GM21576 (cell line): Measurements from ENCODE around the gene PCSK6.
"Not testable (repeated sequence)": the region's sequence is repeated elsewhere in the genome, so short reads cannot be mapped to it uniquely, and the experiment has no call there.

Experiments used
- ATAC-seq: cut with Tn5 transposase; IDR thresholded peaks from one replicate; pipeline ENCODE4 v1.9.1; 2021; ENCODE audit warnings: mild to moderate bottlenecking, moderate library complexity; ENCODE audit not compliant: unreplicated experiment

Gene PCSK6

DNA sequence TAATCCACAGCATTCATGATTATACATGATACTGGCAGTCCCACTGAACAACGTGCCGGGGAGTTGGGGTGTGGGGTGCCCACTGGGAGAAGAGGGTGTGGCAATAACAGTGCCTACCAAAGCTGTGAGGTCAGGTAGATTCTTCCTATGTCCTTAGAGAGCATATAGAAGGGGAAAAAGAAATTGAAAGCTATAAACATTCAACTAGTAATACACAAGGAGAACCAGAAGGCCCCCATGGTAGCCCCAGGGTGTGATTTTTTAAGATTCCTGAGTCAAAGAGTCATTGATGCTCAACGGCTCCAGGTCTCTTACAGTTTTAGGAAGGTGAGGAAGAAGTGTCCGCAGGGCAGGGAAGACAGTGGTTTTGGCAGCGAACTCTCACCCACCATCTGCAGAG, 25.8 kb downstream of the PCSK6 start:
- ATAC-seq = not testable (repeated sequence)

DNA sequence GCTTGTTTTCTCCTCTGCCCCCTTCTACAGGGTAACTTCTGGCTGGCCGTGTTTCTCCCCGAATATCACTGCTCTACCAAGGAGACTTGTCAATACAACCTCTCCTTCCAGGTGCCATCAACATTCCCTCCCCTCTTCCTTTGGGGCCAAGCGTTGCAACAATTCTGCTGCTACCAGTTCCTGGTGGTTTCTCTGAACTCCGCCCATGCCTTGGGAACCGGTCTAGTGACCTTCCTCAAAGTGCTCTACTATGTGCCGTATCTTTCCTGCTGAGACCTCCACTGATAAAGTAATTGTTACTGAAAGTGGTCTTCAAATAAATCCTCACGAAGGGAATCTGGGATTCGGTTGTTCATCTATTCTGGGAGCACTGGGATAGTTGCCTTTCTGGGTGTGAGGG, 26.2 kb downstream of the PCSK6 start:
- ATAC-seq = no peak

DNA sequence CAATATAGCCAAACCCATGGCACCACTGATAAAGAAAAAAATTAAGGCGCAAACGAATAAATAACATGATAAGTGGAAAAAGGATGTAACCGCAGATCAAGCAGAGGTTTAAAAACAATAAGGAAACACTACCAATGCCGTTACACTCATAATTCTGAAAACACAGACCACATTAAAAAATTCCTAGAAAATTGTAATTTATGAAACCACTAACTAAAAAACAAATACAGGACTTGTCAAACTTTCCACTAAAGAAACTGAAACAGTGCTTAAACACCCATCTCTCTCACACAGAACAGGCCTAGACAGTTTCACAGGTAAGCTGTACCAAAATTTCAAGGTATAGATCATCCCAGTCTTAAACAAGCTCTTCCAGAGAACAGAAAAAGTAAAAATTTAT, 28.4 kb downstream of the PCSK6 start:
- ATAC-seq = no peak

DNA sequence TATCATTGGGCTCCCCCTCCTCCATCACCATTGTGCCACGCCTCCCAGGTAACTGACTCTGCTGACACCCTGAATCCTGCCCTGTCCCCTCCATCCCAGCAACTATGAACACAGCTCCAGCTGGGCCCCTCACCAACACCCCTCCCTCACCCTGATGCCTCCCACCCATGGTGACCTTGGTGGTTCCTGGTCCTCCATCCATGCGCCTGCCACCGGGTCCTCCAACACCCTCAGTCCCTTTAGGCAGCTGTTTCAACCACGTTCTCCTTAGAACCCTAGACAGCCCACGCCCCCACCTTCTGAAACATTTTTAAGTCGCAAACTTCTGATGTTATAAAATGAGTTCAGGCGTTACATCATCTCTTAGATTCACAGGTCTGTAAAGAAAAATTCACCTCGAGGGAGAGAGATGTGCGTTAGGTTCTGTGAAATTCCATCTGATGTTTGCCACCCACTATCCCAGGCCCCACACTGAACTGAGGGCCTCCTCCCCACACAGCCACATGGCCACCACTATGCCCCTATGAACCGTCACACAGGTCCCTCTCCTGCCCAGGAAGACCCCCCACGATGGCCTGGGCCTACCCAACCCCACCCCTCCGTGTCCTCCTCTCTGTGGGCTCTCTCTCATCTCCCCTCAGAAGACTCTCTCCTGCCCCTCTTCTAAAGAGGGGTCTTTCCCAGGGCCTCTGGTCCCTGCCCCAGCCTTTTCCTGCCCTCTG, 29.8 kb downstream of the PCSK6 start:
- ATAC-seq = no peak

DNA sequence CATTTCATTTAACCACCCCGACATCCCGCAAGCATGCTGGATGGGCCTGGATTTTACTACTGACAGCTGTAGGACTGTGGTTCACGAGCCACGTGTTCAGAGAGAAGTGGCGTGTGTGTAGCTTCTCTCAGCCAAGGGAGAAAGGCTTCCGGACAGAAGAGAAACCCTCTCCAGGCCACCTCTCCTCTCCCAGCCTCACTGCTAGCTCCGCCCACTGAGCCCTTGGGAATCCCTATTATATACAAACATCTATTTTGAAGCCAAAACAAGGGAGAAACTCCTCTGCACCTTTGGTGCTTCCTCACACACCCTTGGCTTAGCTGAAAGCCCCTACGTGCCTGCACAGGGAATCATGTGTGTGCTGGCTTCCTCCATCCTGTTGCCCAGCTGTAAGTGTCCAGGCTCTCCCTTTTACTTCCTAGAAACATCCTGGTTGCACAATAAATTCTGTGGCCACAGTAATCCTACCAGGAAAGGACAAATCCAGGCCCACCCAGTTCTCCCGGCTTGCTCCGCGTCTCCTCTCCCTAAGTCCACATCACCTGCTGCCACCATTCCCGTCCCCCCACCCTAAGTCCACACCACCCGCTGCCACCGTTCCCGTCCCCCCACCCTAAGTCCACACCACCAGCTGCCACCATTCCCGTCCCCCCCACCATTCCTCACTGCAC, 30.5 kb downstream of the PCSK6 start:
- ATAC-seq = no peak

DNA sequence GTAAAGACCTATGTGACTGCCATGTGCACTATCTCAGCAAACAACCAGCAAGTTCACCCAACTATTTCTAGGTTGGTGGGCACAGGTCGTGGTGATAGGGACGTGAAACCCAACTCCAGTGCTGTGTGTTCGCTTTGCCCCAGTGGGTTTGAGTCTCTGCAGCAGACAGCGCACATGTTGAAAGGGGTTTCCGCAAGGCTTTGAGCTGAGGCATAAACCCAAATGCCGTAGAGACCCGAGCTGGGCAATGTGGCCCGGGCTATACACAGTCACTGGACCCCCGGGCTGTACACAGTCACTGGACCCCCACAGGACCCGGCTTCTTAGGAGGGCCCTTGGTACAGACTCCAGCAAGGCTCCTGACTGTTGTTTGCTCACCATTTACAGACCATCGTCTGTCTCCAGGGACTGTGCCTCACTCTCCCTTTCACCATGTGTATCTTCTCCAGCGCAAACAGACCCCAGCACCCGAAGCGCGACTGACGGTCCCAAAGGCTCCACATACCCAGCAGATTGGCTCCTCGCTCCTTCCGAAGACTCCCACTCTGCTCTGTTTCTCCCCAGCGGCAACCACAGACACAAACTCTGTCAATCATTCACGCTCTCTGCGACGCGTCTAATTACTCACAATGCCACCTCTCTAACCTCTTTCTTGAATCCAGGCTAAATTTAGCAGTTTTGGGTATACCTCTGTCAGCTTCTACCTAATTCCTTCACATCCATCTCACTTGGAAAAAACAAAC, 31.2 kb downstream of the PCSK6 start:
- ATAC-seq = no peak

DNA sequence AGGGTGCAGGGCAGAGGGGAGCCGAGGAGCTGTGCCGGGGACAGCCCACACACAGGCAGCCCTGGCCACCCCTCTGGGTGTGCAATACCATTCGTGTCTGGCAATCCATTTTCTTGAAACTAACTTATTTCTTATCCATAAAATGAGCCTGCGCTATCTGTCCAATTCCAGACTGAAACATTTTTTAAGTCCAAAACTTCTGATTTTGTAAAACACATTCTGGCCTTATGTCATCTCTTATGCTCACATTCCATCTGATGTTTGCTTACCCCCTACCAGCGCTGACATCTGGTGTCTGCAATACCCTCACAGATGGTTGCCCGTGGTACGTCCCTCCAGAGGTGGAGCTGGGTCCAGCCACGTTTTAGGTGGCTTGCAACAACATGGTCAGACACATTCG, 31.8 kb downstream of the PCSK6 start:
- ATAC-seq = no peak

DNA sequence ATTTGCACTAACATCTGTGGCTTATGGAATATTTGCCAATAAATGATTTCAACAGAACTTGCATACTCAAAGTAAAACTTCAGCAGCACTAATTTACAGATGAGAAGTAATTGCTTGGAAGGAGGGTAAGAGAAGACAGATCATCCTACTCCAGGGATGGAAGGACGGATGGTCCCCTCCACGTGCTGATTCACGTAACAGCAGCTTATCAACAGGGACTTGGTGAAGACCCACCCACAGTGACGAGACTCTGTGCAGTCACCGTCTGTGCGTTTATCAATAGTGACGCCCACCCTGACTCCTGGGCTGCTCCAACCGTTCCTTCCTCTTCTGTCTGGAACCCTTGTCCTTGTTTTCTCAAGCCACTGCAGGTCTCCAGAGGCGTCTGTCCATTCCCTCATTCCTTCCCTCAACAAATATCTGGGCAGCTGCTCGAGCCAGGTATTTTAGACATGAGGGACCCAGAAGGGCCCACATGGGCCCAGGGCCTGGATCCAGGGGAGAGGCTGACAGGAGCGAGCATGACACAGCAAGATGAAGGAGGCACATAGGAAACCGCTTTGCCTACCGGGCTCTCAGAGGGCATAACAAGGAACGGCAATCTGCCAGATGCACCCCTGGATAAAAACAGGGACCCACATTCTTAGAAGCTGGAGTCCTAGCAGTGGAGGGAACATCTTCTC, 33.3 kb downstream of the PCSK6 start:
- no peak for ATAC-seq

DNA sequence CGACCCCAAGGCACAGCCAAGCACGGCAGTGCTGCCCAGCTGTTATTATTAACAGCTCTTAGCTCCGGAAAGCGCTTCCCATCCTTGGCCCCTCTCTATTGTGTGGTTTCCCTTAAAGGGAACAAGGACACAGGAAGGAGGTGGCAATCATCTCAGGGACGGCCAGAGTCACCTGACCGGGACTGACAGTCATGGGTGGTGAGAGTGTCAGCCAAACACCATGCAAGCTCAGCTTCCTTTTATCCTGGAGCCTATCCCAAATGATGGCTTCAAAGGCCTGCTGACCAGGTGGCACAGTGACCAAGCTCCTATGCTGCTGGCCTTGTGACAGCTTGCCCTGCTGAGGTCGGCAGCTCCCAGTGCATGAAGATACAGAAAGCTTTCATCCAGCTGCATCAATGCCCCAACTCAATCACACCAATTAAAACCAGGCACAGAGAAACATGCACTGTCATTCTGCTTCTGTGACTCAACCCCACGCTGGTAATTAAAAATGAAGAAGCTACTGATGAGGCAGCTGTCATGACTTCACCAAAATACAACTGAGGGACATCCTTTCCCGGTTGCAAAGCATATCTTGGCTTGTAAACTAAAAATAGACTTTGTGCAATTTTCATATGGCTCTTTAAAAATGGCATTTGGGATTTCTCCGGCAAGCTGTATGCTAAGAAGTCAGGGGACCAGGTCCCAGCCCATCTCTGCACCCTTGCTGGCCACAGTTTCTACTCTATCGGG, 34.0 kb downstream of the PCSK6 start:
- no peak for ATAC-seq

DNA sequence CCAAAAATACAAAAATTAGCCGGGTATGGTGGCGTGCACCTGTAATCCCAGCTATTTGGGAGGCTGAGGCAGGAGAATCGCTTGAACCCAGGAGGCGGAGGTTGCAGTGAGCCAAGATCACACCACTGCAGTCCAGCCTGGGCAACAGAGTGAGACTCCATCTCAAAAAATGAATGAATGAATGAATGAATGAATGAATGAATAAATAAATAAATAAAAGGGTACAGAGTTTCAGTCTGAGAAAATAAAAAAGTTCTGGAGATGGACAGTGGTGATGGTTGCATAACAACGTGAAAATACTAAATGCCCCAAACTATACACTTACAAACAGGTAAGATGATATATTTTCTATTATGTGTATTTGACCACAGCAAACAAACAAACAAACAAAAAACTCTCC, 34.7 kb downstream of the PCSK6 start:
- not testable (repeated sequence) for ATAC-seq

DNA sequence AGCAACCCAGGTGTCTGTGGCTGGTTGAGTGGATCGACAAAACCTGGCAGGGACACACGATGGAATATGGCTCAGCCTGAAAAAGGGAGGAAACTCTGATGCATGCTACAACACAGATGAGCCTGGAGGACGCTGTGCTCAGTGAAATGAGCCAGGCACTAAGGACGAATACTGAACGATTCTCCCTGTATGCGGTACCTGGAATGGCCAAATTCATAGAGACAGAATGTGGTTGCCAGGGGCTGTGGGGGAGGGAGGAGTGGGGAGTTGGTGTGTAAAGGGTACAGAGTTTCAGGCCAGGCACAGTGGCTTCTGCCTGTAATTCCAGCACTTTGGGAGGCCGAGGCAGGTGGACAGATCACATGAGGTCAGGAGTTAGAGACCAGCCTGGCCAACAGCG, 35.1 kb downstream of the PCSK6 start:
- ATAC-seq = no peak

DNA sequence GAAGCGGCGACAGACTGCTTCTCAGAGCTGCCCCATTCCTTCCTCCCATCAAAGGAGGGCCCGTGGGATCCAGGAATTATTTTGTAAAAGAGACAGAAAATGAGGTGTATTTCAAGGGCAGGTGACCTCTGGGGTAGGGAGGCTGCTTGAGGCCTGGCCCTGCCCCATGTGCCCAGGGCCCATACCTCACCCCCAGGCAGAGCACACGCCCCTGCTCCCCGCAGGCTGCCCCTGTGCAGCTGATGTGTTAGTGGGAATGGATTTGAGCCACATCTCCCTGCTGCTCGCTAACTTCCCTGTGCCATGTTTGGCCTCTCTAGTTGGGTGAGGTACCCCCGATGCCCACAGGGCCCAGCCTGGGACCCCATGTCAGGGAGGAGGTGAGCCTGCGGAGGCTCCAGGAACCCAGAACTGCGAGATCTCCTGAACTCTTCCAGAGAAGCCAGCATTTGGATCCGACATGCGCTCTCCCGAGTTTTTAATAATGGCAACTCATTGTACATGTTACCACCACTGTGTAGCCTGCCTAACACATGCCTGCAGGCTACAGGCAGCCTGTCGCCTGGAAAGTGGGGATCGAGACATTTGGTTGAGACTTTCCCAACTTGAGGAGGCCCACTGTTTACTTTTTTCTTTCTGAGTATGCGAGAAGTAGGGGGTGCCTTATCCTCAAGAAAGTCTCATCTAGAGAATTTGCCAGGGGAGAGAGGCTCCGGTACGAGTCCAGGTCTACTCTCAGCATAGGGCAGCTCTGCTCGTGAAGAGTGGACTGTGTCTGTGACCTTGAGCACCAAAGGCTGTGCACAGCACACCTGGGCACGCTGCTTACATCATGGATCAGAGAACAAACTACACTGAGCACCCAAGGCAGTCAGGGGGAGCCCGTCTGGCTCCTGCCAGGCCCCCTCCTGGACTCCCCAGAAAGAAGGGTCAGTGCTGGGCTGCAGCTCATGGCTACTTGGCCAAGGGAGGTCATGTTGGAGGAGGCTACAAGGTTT, 36.1 kb downstream of the PCSK6 start:
- ATAC-seq = no peak

DNA sequence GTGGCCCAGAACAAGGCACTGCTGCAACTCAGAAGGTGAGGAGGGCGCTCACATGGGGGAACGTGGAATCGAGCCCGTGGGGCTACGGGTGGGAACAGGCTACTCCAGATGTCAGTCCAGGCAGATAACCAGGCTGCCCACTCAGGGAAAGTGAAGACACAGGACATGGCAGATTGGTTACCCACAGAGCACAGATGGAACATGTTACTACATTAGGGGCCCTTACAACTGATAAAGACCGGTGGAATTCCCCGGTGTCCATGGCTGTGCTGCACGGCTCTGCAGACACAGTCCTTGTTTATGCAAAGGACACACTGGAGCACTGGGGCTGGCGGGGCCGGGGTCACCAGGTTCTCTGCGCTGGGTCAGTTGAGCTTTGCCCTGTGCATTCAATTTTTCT, 36.9 kb downstream of the PCSK6 start:
- no peak for ATAC-seq

DNA sequence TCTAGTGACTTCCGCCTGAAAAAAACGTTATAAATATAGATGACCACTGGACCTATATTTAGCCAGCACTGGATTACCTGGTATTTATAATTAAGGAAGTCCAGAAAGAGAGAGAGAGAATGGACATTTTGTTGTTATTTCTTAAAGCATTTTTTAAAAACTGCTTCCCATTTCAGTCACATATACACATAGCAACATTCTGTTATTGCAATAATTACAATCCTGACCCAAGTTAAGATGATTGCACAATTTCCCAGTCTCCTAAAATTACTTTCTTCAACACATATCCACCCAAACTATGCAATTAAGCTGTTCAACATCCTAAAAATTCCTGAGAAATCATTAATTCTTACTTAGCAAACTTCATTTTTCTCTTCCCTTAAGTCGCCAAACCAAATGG, 37.7 kb downstream of the PCSK6 start:
- ATAC-seq = no peak

DNA sequence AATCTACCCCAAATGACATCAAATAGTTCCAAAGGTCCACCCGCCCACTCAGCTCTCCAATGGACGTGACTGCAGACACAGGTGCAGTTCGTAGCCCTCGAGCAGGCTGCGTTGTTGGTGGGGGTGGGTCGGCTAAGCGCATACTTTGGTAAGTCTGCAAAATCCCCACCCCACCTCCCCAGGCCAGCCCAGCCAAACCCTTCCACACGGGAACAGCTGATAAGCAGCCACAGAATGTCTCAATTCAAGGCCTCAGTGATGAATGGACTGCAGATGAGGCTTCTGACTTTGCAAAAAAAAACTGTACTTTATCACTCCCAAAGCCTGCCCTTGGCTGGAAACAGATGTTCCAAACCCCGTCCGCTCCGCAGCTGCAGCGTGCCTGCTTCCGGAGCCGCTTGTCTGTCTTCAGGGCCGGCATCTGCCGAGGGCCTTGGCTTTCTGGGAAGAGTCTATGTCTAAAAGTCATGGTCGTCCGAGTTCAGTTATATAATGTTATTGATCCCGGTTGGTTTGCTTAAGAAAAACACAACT, 38.2 kb downstream of the PCSK6 start:
- no peak for ATAC-seq

DNA sequence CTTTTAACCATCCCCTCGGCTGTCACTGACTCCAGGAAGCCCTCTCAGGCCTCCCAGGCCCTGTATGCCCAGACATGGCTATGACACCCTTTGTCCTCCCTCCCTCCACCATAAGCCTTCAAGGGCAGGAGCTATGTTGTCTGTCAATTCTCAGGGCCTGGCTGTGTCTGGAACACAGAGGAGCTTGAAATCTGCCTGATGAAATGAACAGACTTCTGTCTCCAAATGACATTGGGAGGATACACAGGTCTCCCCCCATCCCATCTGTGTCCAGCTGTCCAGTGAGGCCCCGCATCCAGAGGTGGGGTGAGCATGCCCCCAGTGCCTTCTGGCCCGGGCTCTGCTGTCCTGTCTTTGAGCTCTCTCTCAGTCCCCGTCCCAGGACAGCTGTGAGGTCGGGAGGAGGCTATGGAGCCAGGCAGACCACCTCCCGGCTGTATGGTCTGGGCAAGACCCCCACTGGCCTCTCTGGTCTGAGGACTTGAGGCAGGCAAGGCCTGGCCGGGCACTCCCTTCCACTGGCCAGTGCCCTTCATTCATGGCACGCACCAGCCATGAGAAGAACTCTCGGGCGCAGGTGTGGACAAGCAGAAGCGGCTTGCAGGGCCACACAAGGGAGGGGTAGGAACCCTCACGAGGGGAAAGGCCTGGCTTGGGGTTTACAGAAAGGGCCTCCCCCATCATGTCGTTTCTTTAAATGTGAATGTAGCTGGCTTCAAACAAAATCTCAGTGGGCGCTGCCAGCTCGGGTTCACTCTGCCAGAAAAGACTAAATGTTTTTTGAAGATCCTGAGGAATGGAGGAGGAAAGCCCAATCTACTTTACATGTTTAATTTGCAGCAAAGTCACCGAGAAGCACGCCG, 38.9 kb downstream of the PCSK6 start:
- no peak for ATAC-seq

DNA sequence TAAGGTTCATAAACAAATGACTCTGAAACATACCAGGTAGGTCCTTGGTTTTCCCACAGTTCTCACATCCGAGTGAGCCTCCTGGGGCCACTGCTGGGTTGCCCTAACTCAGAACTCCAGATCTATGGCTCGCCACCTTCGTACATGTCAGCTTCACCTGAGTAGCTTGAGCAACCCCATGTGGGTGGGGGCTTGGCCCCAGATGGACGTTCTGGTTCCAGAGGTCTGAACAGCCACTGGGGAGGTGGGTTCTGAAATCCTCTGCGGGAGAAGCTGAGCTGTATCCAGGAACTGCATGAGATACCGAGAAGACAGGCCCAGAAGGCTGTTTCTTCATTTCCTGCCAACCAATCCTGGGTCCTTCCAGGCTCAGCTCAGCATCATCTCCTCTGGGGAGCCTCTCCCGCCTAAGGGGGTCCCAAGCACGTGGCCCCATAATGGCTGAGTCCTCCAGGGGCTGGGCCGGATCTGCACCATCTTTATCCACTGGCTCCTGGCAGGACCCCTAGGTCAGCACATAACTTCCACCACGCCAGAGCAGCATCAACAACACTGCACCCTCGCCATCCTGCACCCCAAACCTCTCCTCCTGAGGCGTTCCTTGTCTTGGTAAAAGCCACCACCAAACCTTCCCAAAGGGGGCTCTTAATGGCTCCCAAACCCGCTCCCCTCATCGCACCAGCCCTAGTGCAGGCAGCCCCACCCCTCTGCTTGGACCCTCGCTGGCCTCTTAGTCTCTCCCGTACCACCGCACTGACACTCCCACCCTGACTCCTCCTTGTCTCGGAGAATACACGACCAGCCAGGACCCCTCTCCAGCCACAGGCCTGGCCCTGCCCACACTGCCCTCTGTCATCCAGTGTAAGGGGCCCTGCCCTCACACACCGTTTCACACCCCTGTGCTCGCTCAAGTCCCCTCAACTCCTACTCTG, 39.8 kb downstream of the PCSK6 start:
- no peak for ATAC-seq
